H1 (cell line): ENCODE results near the gene ZP2. TPM values are rescaled to one million over a fixed set of nuclear protein-coding genes. Genes with fewer than 3 reads are reported as not detected.

Experiments
- CTCF ChIA-PET: fragments of 300-600 bp; sonication (Branson Sonifier 250); formaldehyde crosslinking; loops from one replicate; lab custom pipeline; 2021; ENCODE audit not compliant: partially characterized antibody; lab: Charles Lee
- POLR2A ChIA-PET: fragments of 300-600 bp; sonication (Branson Sonifier 250); formaldehyde crosslinking; loops from one replicate; lab custom pipeline; 2021; ENCODE audit warnings: inconsistent platforms; ENCODE audit not compliant: partially characterized antibody; lab: Charles Lee
- DNase-seq, 2 experiments: peaks; one replicate each; pipeline versions ENCODE4 v3.0.0 to v3.0.0-alpha.2; 2010 to 2022; ENCODE audit warnings: low spot score in 2 of 2, low read depth in 1 of 2, mixed read lengths in 1 of 2
- FAIRE-seq: peaks from 2 replicates; lab custom pipeline; 2011; peaks lifted over from hg19 to GRCh38; lab: Jason Lieb, UNC
- H2AFZ ChIP-seq: 2 replicates; pipeline ENCODE4 v1.8.1; 2012; ENCODE audit warnings: low read length, inconsistent platforms
- H2AK5ac ChIP-seq: 2 replicates; pipeline ENCODE4 v1.6.1; 2013; ENCODE audit warnings: low read depth, low read length
- H2BK120ac ChIP-seq: replicated peaks from 2 replicates; pipeline ENCODE3; 2013; ENCODE audit warnings: low read depth, low read length, inconsistent platforms
- H2BK12ac ChIP-seq: 2 replicates; pipeline ENCODE4 v1.6.1; 2013; ENCODE audit warnings: low read depth, low read length
- H2BK15ac ChIP-seq: 2 replicates; pipeline ENCODE4 v1.6.1; 2013; ENCODE audit warnings: low read length
- H2BK20ac ChIP-seq: 2 replicates; pipeline ENCODE4 v1.6.1; 2013; ENCODE audit warnings: low read length
- H2BK5ac ChIP-seq: 2 replicates; pipeline ENCODE4 v1.6.1; 2013; ENCODE audit warnings: low read depth, low read length
- H3K14ac ChIP-seq: 2 replicates; pipeline ENCODE4 v1.6.1; 2013; ENCODE audit warnings: inconsistent platforms; ENCODE audit not compliant: insufficient read length
- H3K18ac ChIP-seq: 2 replicates; pipeline ENCODE4 v1.6.1; 2013; ENCODE audit warnings: low read length; ENCODE audit errors: extremely low read depth
- H3K23ac ChIP-seq: 2 replicates; pipeline ENCODE4 v1.6.1; 2013; ENCODE audit warnings: inconsistent platforms; ENCODE audit not compliant: insufficient read length
- H3K23me2 ChIP-seq: 2 replicates; pipeline ENCODE4 v1.6.1; 2013; ENCODE audit warnings: low read depth, low read length
- H3K27ac ChIP-seq: 2 replicates; pipeline ENCODE4 v1.6.1; 2011; ENCODE audit warnings: low read depth, low read length, inconsistent platforms
- H3K27me3 ChIP-seq, 4 experiments: replicated peaks in 1 of 4; 1 replicate in 1 of 4; 2 replicates in 3 of 4; pipeline versions ENCODE4 v1.6.1 to v1.8.1; 2011 to 2013; ENCODE audit warnings: low read length in 3 of 4, mild to moderate bottlenecking in 3 of 4, inconsistent platforms in 2 of 4, mixed read lengths in 2 of 4, moderate library complexity in 1 of 4; ENCODE audit not compliant: control insufficient read depth in 3 of 4, insufficient read depth in 3 of 4; ENCODE audit errors: extremely low read depth in 1 of 4
- H3K36me3 ChIP-seq, 4 experiments: 2 replicates each; pipeline versions ENCODE4 v1.6.1 to v1.8.1; 2011 to 2013; ENCODE audit warnings: mild to moderate bottlenecking in 4 of 4, low read length in 3 of 4, moderate library complexity in 2 of 4, control low read depth in 1 of 4, inconsistent platforms in 1 of 4; ENCODE audit not compliant: insufficient read depth in 4 of 4, control insufficient read depth in 2 of 4
- H3K4ac ChIP-seq: replicated peaks from 2 replicates; pipeline ENCODE3; 2013; ENCODE audit warnings: low read length, low read depth, mixed read lengths, inconsistent platforms; ENCODE audit not compliant: insufficient read length
- H3K4me1 ChIP-seq, 4 experiments: replicated peaks in 1 of 4; 1 replicate in 1 of 4; 2 replicates in 3 of 4; pipeline versions ENCODE4 v1.6.1 to v1.8.1; 2011 to 2013; ENCODE audit warnings: low read length in 3 of 4, inconsistent platforms in 2 of 4, mixed read lengths in 1 of 4; ENCODE audit not compliant: insufficient read depth in 4 of 4, control insufficient read depth in 3 of 4
- H3K4me2 ChIP-seq, 2 experiments: 2 replicates each; pipeline versions ENCODE4 v1.6.1 to v1.8.1; 2011 to 2013; ENCODE audit warnings: low read depth in 2 of 2, low read length in 2 of 2, control low read depth in 1 of 2, inconsistent platforms in 1 of 2, mild to moderate bottlenecking in 1 of 2; ENCODE audit not compliant: insufficient read depth in 1 of 2
- H3K4me3 ChIP-seq, 4 experiments: fragments of 200-600, 300-600 bp in 1 of 4; sonication (generic), shearing (Covaris generic), sonication (Bioruptor Twin) in 1 of 4; 2 replicates each; pipeline versions ENCODE4 v1.5.1 to v1.8.1; 2011 to 2016; ENCODE audit warnings: low read length in 4 of 4, low read depth in 3 of 4, control low read depth in 2 of 4, inconsistent platforms in 2 of 4, mild to moderate bottlenecking in 2 of 4, mixed read lengths in 1 of 4, moderate library complexity in 1 of 4; ENCODE audit not compliant: insufficient read depth in 2 of 4; ENCODE audit errors: extremely low read depth in 1 of 4
- H3K56ac ChIP-seq: replicated peaks from 2 replicates; pipeline ENCODE3; 2013; ENCODE audit warnings: low read depth, mild to moderate bottlenecking, mixed read lengths, low read length, inconsistent platforms; ENCODE audit not compliant: insufficient read length
- H3K79me1 ChIP-seq: 2 replicates; pipeline ENCODE4 v1.6.1; 2013; ENCODE audit warnings: low read depth, low read length, control low read depth
- H3K79me2 ChIP-seq, 2 experiments: 2 replicates each; pipeline versions ENCODE4 v1.6.1 to v1.8.1; 2012 to 2013; ENCODE audit warnings: low read length in 2 of 2, mild to moderate bottlenecking in 2 of 2, inconsistent platforms in 1 of 2; ENCODE audit not compliant: insufficient read depth in 2 of 2, control insufficient read depth in 1 of 2
- H3K9ac ChIP-seq, 4 experiments: replicated peaks in 1 of 4; 1 replicate in 1 of 4; 2 replicates in 3 of 4; pipeline versions ENCODE4 v1.6.1 to v1.8.1; 2011 to 2013; ENCODE audit warnings: low read depth in 3 of 4, low read length in 3 of 4, control low read depth in 2 of 4, mild to moderate bottlenecking in 2 of 4, moderate library complexity in 2 of 4, inconsistent platforms in 1 of 4; ENCODE audit errors: extremely low read depth in 1 of 4
- H3K9me3 ChIP-seq, 2 experiments: 2 replicates each; pipeline versions ENCODE4 v1.6.1 to v1.8.1; 2012 to 2013; ENCODE audit warnings: mild to moderate bottlenecking in 2 of 2, moderate library complexity in 2 of 2, control low read depth in 1 of 2, inconsistent platforms in 1 of 2, low read depth in 1 of 2, low read length in 1 of 2, mixed read lengths in 1 of 2; ENCODE audit not compliant: insufficient read depth in 2 of 2
- H4K20me1 ChIP-seq, 2 experiments: replicated peaks in 1 of 2; 2 replicates each; pipeline versions ENCODE3 to v1.8.1; 2011 to 2013; ENCODE audit warnings: inconsistent platforms in 2 of 2, low read length in 2 of 2, mild to moderate bottlenecking in 1 of 2; ENCODE audit not compliant: insufficient read depth in 2 of 2, control insufficient read depth in 1 of 2
- H4K5ac ChIP-seq: 2 replicates; pipeline ENCODE4 v1.6.1; 2013; ENCODE audit warnings: low read length, low read depth, mixed read lengths, inconsistent platforms; ENCODE audit not compliant: insufficient read length
- H4K8ac ChIP-seq: 2 replicates; pipeline ENCODE4 v1.8.0; 2013; ENCODE audit warnings: mild to moderate bottlenecking, moderate library complexity, low read length, inconsistent platforms; ENCODE audit not compliant: insufficient read depth; ENCODE audit errors: extremely low read depth
- H4K91ac ChIP-seq: replicated peaks from 2 replicates; pipeline ENCODE3; 2013; ENCODE audit warnings: low read length, mixed read lengths, inconsistent platforms; ENCODE audit not compliant: insufficient read length
- BACH1 ChIP-seq: IDR thresholded peaks from 2 replicates; pipeline ENCODE4 v1.6.1; 2012; ENCODE audit warnings: low read length, improper control_type of control experiment
- CEBPB ChIP-seq: IDR thresholded peaks from 2 replicates; pipeline ENCODE4 v1.6.1; 2012; ENCODE audit warnings: low read depth, low read length
- CHD2 ChIP-seq: IDR thresholded peaks from 2 replicates; pipeline ENCODE4 v1.6.1; 2012; ENCODE audit warnings: low read length, improper control_type of control experiment
- CTCF ChIP-seq, 3 experiments: IDR thresholded peaks; 1 replicate in 2 of 3; 2 replicates in 1 of 3; pipeline versions ENCODE4 v1.5.1 to v1.6.1; 2011; ENCODE audit warnings: low read length in 3 of 3, mild to moderate bottlenecking in 3 of 3, inconsistent platforms in 2 of 3, low read depth in 1 of 3, moderate library complexity in 1 of 3; ENCODE audit not compliant: insufficient read depth in 1 of 3; ENCODE audit errors: control extremely low read depth in 1 of 3
- EGR1 ChIP-seq: IDR thresholded peaks from 2 replicates; pipeline ENCODE4 v1.6.1; 2011; ENCODE audit warnings: low read depth, low read length, borderline replicate concordance
- JUN ChIP-seq: IDR thresholded peaks from 2 replicates; pipeline ENCODE4 v1.6.1; 2011; ENCODE audit warnings: low read depth, mild to moderate bottlenecking, improper control_type of control experiment, low read length
- POLR2AphosphoS5 ChIP-seq: IDR thresholded peaks from 2 replicates; pipeline ENCODE4 v1.6.1; 2011; ENCODE audit warnings: low read depth, low read length
- POU5F1 ChIP-seq: IDR thresholded peaks from 2 replicates; pipeline ENCODE4 v1.6.1; 2011; ENCODE audit warnings: low read depth, mild to moderate bottlenecking, low read length, moderate library complexity
- RAD21 ChIP-seq, 2 experiments: IDR thresholded peaks in 1 of 2; conservative IDR thresholded peaks in 1 of 2; 2 replicates each; pipeline ENCODE4 v1.6.1; 2011; ENCODE audit warnings: low read depth in 2 of 2, low read length in 2 of 2, improper control_type of control experiment in 1 of 2, inconsistent platforms in 1 of 2, mild to moderate bottlenecking in 1 of 2, moderate library complexity in 1 of 2
- SIN3A ChIP-seq, 2 experiments: IDR thresholded peaks in 1 of 2; conservative IDR thresholded peaks in 1 of 2; 2 replicates each; pipeline ENCODE4 v1.6.1; 2011 to 2012; ENCODE audit warnings: low read length in 2 of 2, improper control_type of control experiment in 1 of 2, low read depth in 1 of 2, mild to moderate bottlenecking in 1 of 2
- TAF1 ChIP-seq: IDR thresholded peaks from 2 replicates; pipeline ENCODE4 v1.6.1; 2011; ENCODE audit warnings: mild to moderate bottlenecking, low read depth, low read length
- WGBS, 2 experiments: shearing (Covaris generic) in 1 of 2; methylation state at CpG; one replicate each; pipeline versions ENCODE4 v1.1.6 to v1.1.7; 2013 to 2015; ENCODE audit warnings: low lambda C conversion rate in 2 of 2, mixed read lengths in 2 of 2, inconsistent platforms in 1 of 2, low coverage in 1 of 2, missing lambda C conversion rate in 1 of 2; ENCODE audit not compliant: insufficient replicate concordance in 2 of 2, insufficient coverage in 1 of 2, insufficient read length in 1 of 2; ENCODE audit errors: extremely low coverage in 1 of 2, missing lambda C conversion rate in 1 of 2; 5-methylcytosine and 5-hydroxymethylcytosine counted together
- polyA plus RNA-seq, 7 experiments: library from polyadenylated mRNA; depleted of rRNA in 3 of 7; stranded (reverse) in 5 of 7; unstranded in 2 of 7; fragments of >200 nt in 5 of 7; fragments of 200-250 nt in 2 of 7; gene quantifications; 1 replicate in 5 of 7; 2 replicates in 1 of 7; 4 replicates in 1 of 7; pipeline versions ENCODE4 v1.2.1 to v1.2.3, GENCODE V29; 2011 to 2013; ENCODE audit warnings: missing spikeins in 2 of 7, mixed read lengths in 2 of 7
- total RNA-seq: library from RNA; stranded (reverse); fragmentation: NEBNext Ultra II Directional; extraction: Animal tissue kit (Norgen Biotek cat#: 25700); gene quantifications from 2 replicates; pipeline ENCODE4 v1.2.1, GENCODE V29; 2021

Gene ZP2
- total and polyA plus RNA-seq, 2 of the 8 experiments (the other 6 are each of a cell fraction or from before 2014, with no cell fraction given), result not detected

DNA sequence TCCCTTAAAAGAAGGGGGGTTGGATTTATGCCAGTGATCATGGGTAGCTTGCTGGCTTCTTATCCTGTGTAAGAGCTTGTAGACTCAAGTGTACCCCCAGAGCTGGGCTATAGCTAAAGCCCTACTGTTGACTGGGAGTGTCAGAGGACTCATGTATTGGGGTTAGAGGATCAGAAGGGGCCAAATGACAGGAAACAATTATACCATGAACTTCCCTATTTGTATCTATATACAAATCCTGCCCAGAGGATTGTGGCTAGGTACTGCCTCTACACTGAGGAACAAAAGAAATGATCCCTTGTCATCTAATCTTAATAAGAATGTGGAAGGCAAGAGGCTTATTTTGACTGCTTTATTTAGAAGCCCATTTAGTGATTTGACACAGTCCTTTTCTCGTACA, 14.3 kb downstream of the ZP2 start:
- Histone ChIP-seq H3K79me2 (no peaks in the 10 kb centered on the region), H3K4ac (no peak overlapping the region), H3K79me1 (no peaks in the 10 kb centered on the region), H3K9me3 (no peaks in the 10 kb centered on the region), H3K9ac (no peak overlapping the region), H4K20me1 (peaks cover 0 to 1% of the 10 kb centered on the region in 2 experiments), H3K14ac (no peak overlapping the region), H3K4me3 (no peak overlapping the region), H2BK12ac (no peak overlapping the region), H3K56ac (no peak overlapping the region), H3K27me3 (no peaks in the 10 kb centered on the region), H3K4me1 (no peaks in the 10 kb centered on the region), H2BK5ac (no peak overlapping the region), H4K8ac (no peak overlapping the region), H3K36me3 (no peaks in the 10 kb centered on the region), H3K18ac (no peak overlapping the region), H3K23ac (no peak overlapping the region), H2BK120ac (no peak overlapping the region), H2AK5ac (no peak overlapping the region), H3K4me2 (no peak overlapping the region), H2AFZ (no peak overlapping the region), H2BK15ac (no peak overlapping the region), H3K23me2 (no peaks in the 10 kb centered on the region), H4K5ac (no peak overlapping the region), H3K27ac (no peak overlapping the region), H4K91ac (no peak overlapping the region), H2BK20ac (no peak overlapping the region)
- POLR2A ChIA-PET, result no interaction called here
- DNase-seq, result no peak
- WGBS, 2 experiments, result 93% methylated on average over 1 of the region's 1 CpG; no CpG with 5 or more reads in 1 of the 2 experiments
- no peak for FAIRE-seq
- CTCF ChIA-PET, result interaction anchor here (0.6 to 1.7 kb wide), 6 partner anchors 8 to 104 kb away, joined by 3 to 5 read pairs (median 4); no protein-coding TSS in a partner anchor
- TF ChIP-seq CEBPB (no peak), POLR2AphosphoS5 (no peak), POU5F1 (no peak), RAD21 (IDR thresholded peaks at IDR 0.05 in 1 of 2, conservative IDR thresholded peaks at IDR 0.05 in 1 of 2; ENCODE audit: low read depth in 2 of 2, low read length in 2 of 2) (no peak), EGR1 (no peak), BACH1 (no peak), CTCF (IDR thresholded peaks at IDR 0.05; ENCODE audit: control extremely low read depth in 1 of 3, insufficient read depth in 1 of 3, low read depth in 1 of 3, low read length in 3 of 3) (no peak), SIN3A (conservative IDR thresholded peaks at IDR 0.05 in 1 of 2, IDR thresholded peaks at IDR 0.05 in 1 of 2; ENCODE audit: low read depth in 1 of 2, low read length in 2 of 2) (no peak), TAF1 (no peak), JUN (no peak), CHD2 (no peak)
